Brain pericyte (primary cell): Measurements from ENCODE around the gene DOCK2.
A peak's percentile ranks its signal among the peaks of the same experiment; 100 is the strongest.

Experiments used
- DNase-seq: peaks from one replicate; pipeline ENCODE4 v3.0.0-alpha.2; 2012; ENCODE audit warnings: low read depth, low spot score

The DOCK2 gene

GRCh38 chr5:169861934-169862333, 224.9 kb downstream of the DOCK2 start:
- DNase-seq, result no peak

- no peak for DNase-seq
Observed at GRCh38 chr5:169862391-169862811, 225.3 kb downstream of the DOCK2 start.

GRCh38 chr5:169864483-169864882, 227.4 kb downstream of the DOCK2 start:
- DNase-seq, result no peak

GRCh38 chr5:169867347-169867746, 230.3 kb downstream of the DOCK2 start:
- no peak for DNase-seq

GRCh38 chr5:169869066-169869465, 232.0 kb downstream of the DOCK2 start:
- DNase-seq, result no peak

GRCh38 chr5:169870211-169870610, 233.1 kb downstream of the DOCK2 start:
- no peak for DNase-seq

GRCh38 chr5:169871826-169872490, 234.9 kb downstream of the DOCK2 start:
- DNase-seq, result no peak

GRCh38 chr5:169873642-169874041, 236.6 kb downstream of the DOCK2 start:
- peak; percentile 67 for DNase-seq

GRCh38 chr5:169874621-169875020, 237.5 kb downstream of the DOCK2 start:
- DNase-seq, result no peak

- DNase-seq, result no peak
Observed at GRCh38 chr5:169875091-169875728, 238.1 kb downstream of the DOCK2 start.

GRCh38 chr5:169875731-169876130, 238.7 kb downstream of the DOCK2 start:
- DNase-seq, result no peak

- DNase-seq, result no peak
Observed at GRCh38 chr5:169876386-169876785, 239.3 kb downstream of the DOCK2 start.

GRCh38 chr5:169880012-169880663, 243.1 kb downstream of the DOCK2 start:
- DNase-seq, result no peak

- DNase-seq, result no peak
Observed at GRCh38 chr5:169880785-169881184, 243.7 kb downstream of the DOCK2 start.

GRCh38 chr5:169881702-169882303, 244.7 kb downstream of the DOCK2 start:
- DNase-seq, result no peak

- DNase-seq, result no peak
Observed at GRCh38 chr5:169886033-169886432, 249.0 kb downstream of the DOCK2 start.

- no peak for DNase-seq
Observed at GRCh38 chr5:169886677-169887076, 249.6 kb downstream of the DOCK2 start.

- DNase-seq, result no peak
Observed at GRCh38 chr5:169889572-169889971, 252.5 kb downstream of the DOCK2 start.

- no peak for DNase-seq
Observed at GRCh38 chr5:169893010-169893409, 255.9 kb downstream of the DOCK2 start.

GRCh38 chr5:169893571-169893970, 256.5 kb downstream of the DOCK2 start:
- no peak for DNase-seq

- no peak for DNase-seq
Observed at GRCh38 chr5:169895926-169896325, 258.9 kb downstream of the DOCK2 start.

- DNase-seq, result no peak
Observed at GRCh38 chr5:169897481-169897880, 260.4 kb downstream of the DOCK2 start.

- no peak for DNase-seq
Observed at GRCh38 chr5:169901896-169902295, 264.8 kb downstream of the DOCK2 start.
